H1 (cell line): ENCODE measurements around the gene PHF14. TPM values are rescaled to one million over a fixed set of nuclear protein-coding genes. Genes with fewer than 3 reads are reported as not detected.

Experiments used
- CTCF ChIA-PET: fragments of 300-600 bp; sonication (Branson Sonifier 250); formaldehyde crosslinking; loops from one replicate; lab custom pipeline; 2021; ENCODE audit not compliant: partially characterized antibody; lab: Charles Lee
- POLR2A ChIA-PET: fragments of 300-600 bp; sonication (Branson Sonifier 250); formaldehyde crosslinking; loops from one replicate; lab custom pipeline; 2021; ENCODE audit warnings: inconsistent platforms; ENCODE audit not compliant: partially characterized antibody; lab: Charles Lee
- DNase-seq, 2 experiments: peaks; one replicate each; pipeline versions ENCODE4 v3.0.0 to v3.0.0-alpha.2; 2010 to 2022; ENCODE audit warnings: low spot score in 2 of 2, low read depth in 1 of 2, mixed read lengths in 1 of 2
- FAIRE-seq: peaks from 2 replicates; lab custom pipeline; 2011; peaks lifted over from hg19 to GRCh38; lab: Jason Lieb, UNC
- H2AFZ ChIP-seq: 2 replicates; pipeline ENCODE4 v1.8.1; 2012; ENCODE audit warnings: low read length, inconsistent platforms
- H2AK5ac ChIP-seq: 2 replicates; pipeline ENCODE4 v1.6.1; 2013; ENCODE audit warnings: low read depth, low read length
- H2BK120ac ChIP-seq: replicated peaks from 2 replicates; pipeline ENCODE3; 2013; ENCODE audit warnings: low read depth, low read length, inconsistent platforms
- H2BK12ac ChIP-seq: 2 replicates; pipeline ENCODE4 v1.6.1; 2013; ENCODE audit warnings: low read depth, low read length
- H2BK15ac ChIP-seq: 2 replicates; pipeline ENCODE4 v1.6.1; 2013; ENCODE audit warnings: low read length
- H2BK20ac ChIP-seq: 2 replicates; pipeline ENCODE4 v1.6.1; 2013; ENCODE audit warnings: low read length
- H2BK5ac ChIP-seq: 2 replicates; pipeline ENCODE4 v1.6.1; 2013; ENCODE audit warnings: low read depth, low read length
- H3K14ac ChIP-seq: 2 replicates; pipeline ENCODE4 v1.6.1; 2013; ENCODE audit warnings: inconsistent platforms; ENCODE audit not compliant: insufficient read length
- H3K18ac ChIP-seq: 2 replicates; pipeline ENCODE4 v1.6.1; 2013; ENCODE audit warnings: low read length; ENCODE audit errors: extremely low read depth
- H3K23ac ChIP-seq: 2 replicates; pipeline ENCODE4 v1.6.1; 2013; ENCODE audit warnings: inconsistent platforms; ENCODE audit not compliant: insufficient read length
- H3K23me2 ChIP-seq: 2 replicates; pipeline ENCODE4 v1.6.1; 2013; ENCODE audit warnings: low read depth, low read length
- H3K27ac ChIP-seq: 2 replicates; pipeline ENCODE4 v1.6.1; 2011; ENCODE audit warnings: low read depth, low read length, inconsistent platforms
- H3K27me3 ChIP-seq, 4 experiments: replicated peaks in 1 of 4; 1 replicate in 1 of 4; 2 replicates in 3 of 4; pipeline versions ENCODE4 v1.6.1 to v1.8.1; 2011 to 2013; ENCODE audit warnings: low read length in 3 of 4, mild to moderate bottlenecking in 3 of 4, inconsistent platforms in 2 of 4, mixed read lengths in 2 of 4, moderate library complexity in 1 of 4; ENCODE audit not compliant: control insufficient read depth in 3 of 4, insufficient read depth in 3 of 4; ENCODE audit errors: extremely low read depth in 1 of 4
- H3K36me3 ChIP-seq, 4 experiments: 2 replicates each; pipeline versions ENCODE4 v1.6.1 to v1.8.1; 2011 to 2013; ENCODE audit warnings: mild to moderate bottlenecking in 4 of 4, low read length in 3 of 4, moderate library complexity in 2 of 4, control low read depth in 1 of 4, inconsistent platforms in 1 of 4; ENCODE audit not compliant: insufficient read depth in 4 of 4, control insufficient read depth in 2 of 4
- H3K4ac ChIP-seq: replicated peaks from 2 replicates; pipeline ENCODE3; 2013; ENCODE audit warnings: low read length, low read depth, mixed read lengths, inconsistent platforms; ENCODE audit not compliant: insufficient read length
- H3K4me1 ChIP-seq, 4 experiments: replicated peaks in 1 of 4; 1 replicate in 1 of 4; 2 replicates in 3 of 4; pipeline versions ENCODE4 v1.6.1 to v1.8.1; 2011 to 2013; ENCODE audit warnings: low read length in 3 of 4, inconsistent platforms in 2 of 4, mixed read lengths in 1 of 4; ENCODE audit not compliant: insufficient read depth in 4 of 4, control insufficient read depth in 3 of 4
- H3K4me2 ChIP-seq, 2 experiments: 2 replicates each; pipeline versions ENCODE4 v1.6.1 to v1.8.1; 2011 to 2013; ENCODE audit warnings: low read depth in 2 of 2, low read length in 2 of 2, control low read depth in 1 of 2, inconsistent platforms in 1 of 2, mild to moderate bottlenecking in 1 of 2; ENCODE audit not compliant: insufficient read depth in 1 of 2
- H3K4me3 ChIP-seq, 4 experiments: fragments of 200-600, 300-600 bp in 1 of 4; sonication (generic), shearing (Covaris generic), sonication (Bioruptor Twin) in 1 of 4; 2 replicates each; pipeline versions ENCODE4 v1.5.1 to v1.8.1; 2011 to 2016; ENCODE audit warnings: low read length in 4 of 4, low read depth in 3 of 4, control low read depth in 2 of 4, inconsistent platforms in 2 of 4, mild to moderate bottlenecking in 2 of 4, mixed read lengths in 1 of 4, moderate library complexity in 1 of 4; ENCODE audit not compliant: insufficient read depth in 2 of 4; ENCODE audit errors: extremely low read depth in 1 of 4
- H3K56ac ChIP-seq: replicated peaks from 2 replicates; pipeline ENCODE3; 2013; ENCODE audit warnings: low read depth, mild to moderate bottlenecking, mixed read lengths, low read length, inconsistent platforms; ENCODE audit not compliant: insufficient read length
- H3K79me1 ChIP-seq: 2 replicates; pipeline ENCODE4 v1.6.1; 2013; ENCODE audit warnings: low read depth, low read length, control low read depth
- H3K79me2 ChIP-seq, 2 experiments: 2 replicates each; pipeline versions ENCODE4 v1.6.1 to v1.8.1; 2012 to 2013; ENCODE audit warnings: low read length in 2 of 2, mild to moderate bottlenecking in 2 of 2, inconsistent platforms in 1 of 2; ENCODE audit not compliant: insufficient read depth in 2 of 2, control insufficient read depth in 1 of 2
- H3K9ac ChIP-seq, 4 experiments: replicated peaks in 1 of 4; 1 replicate in 1 of 4; 2 replicates in 3 of 4; pipeline versions ENCODE4 v1.6.1 to v1.8.1; 2011 to 2013; ENCODE audit warnings: low read depth in 3 of 4, low read length in 3 of 4, control low read depth in 2 of 4, mild to moderate bottlenecking in 2 of 4, moderate library complexity in 2 of 4, inconsistent platforms in 1 of 4; ENCODE audit errors: extremely low read depth in 1 of 4
- H3K9me3 ChIP-seq, 2 experiments: 2 replicates each; pipeline versions ENCODE4 v1.6.1 to v1.8.1; 2012 to 2013; ENCODE audit warnings: mild to moderate bottlenecking in 2 of 2, moderate library complexity in 2 of 2, control low read depth in 1 of 2, inconsistent platforms in 1 of 2, low read depth in 1 of 2, low read length in 1 of 2, mixed read lengths in 1 of 2; ENCODE audit not compliant: insufficient read depth in 2 of 2
- H4K20me1 ChIP-seq, 2 experiments: replicated peaks in 1 of 2; 2 replicates each; pipeline versions ENCODE3 to v1.8.1; 2011 to 2013; ENCODE audit warnings: inconsistent platforms in 2 of 2, low read length in 2 of 2, mild to moderate bottlenecking in 1 of 2; ENCODE audit not compliant: insufficient read depth in 2 of 2, control insufficient read depth in 1 of 2
- H4K5ac ChIP-seq: 2 replicates; pipeline ENCODE4 v1.6.1; 2013; ENCODE audit warnings: low read length, low read depth, mixed read lengths, inconsistent platforms; ENCODE audit not compliant: insufficient read length
- H4K8ac ChIP-seq: 2 replicates; pipeline ENCODE4 v1.8.0; 2013; ENCODE audit warnings: mild to moderate bottlenecking, moderate library complexity, low read length, inconsistent platforms; ENCODE audit not compliant: insufficient read depth; ENCODE audit errors: extremely low read depth
- H4K91ac ChIP-seq: replicated peaks from 2 replicates; pipeline ENCODE3; 2013; ENCODE audit warnings: low read length, mixed read lengths, inconsistent platforms; ENCODE audit not compliant: insufficient read length
- PHF8 ChIP-seq: fragments of 200-600 bp; sonication (generic); conservative IDR thresholded peaks from 2 replicates; pipeline ENCODE4 v1.7.1; 2012; ENCODE audit warnings: low read depth, mild to moderate bottlenecking, inconsistent platforms, low read length, moderate library complexity
- POLR2A ChIP-seq, 2 experiments: IDR thresholded peaks; 1 replicate in 1 of 2; 2 replicates in 1 of 2; pipeline ENCODE4 v1.6.1; 2011; ENCODE audit warnings: low read depth in 2 of 2, low read length in 2 of 2, mild to moderate bottlenecking in 2 of 2; ENCODE audit errors: control extremely low read depth in 1 of 2
- SRF ChIP-seq: IDR thresholded peaks from 2 replicates; pipeline ENCODE4 v1.6.1; 2011; ENCODE audit warnings: mild to moderate bottlenecking, low read depth, low read length, moderate library complexity
- WGBS, 2 experiments: shearing (Covaris generic) in 1 of 2; methylation state at CpG; one replicate each; pipeline versions ENCODE4 v1.1.6 to v1.1.7; 2013 to 2015; ENCODE audit warnings: low lambda C conversion rate in 2 of 2, mixed read lengths in 2 of 2, inconsistent platforms in 1 of 2, low coverage in 1 of 2, missing lambda C conversion rate in 1 of 2; ENCODE audit not compliant: insufficient replicate concordance in 2 of 2, insufficient coverage in 1 of 2, insufficient read length in 1 of 2; ENCODE audit errors: extremely low coverage in 1 of 2, missing lambda C conversion rate in 1 of 2; 5-methylcytosine and 5-hydroxymethylcytosine counted together
- polyA plus RNA-seq, 7 experiments: library from polyadenylated mRNA; depleted of rRNA in 3 of 7; stranded (reverse) in 5 of 7; unstranded in 2 of 7; fragments of >200 nt in 5 of 7; fragments of 200-250 nt in 2 of 7; gene quantifications; 1 replicate in 5 of 7; 2 replicates in 1 of 7; 4 replicates in 1 of 7; pipeline versions ENCODE4 v1.2.1 to v1.2.3, GENCODE V29; 2011 to 2013; ENCODE audit warnings: missing spikeins in 2 of 7, mixed read lengths in 2 of 7
- total RNA-seq: library from RNA; stranded (reverse); fragmentation: NEBNext Ultra II Directional; extraction: Animal tissue kit (Norgen Biotek cat#: 25700); gene quantifications from 2 replicates; pipeline ENCODE4 v1.2.1, GENCODE V29; 2021

PHF14 gene
- total and polyA plus RNA-seq, 2 of the 8 experiments (the other 6 are each of a cell fraction or from before 2014, with no cell fraction given) = 17.9 to 70.6 TPM

DNA sequence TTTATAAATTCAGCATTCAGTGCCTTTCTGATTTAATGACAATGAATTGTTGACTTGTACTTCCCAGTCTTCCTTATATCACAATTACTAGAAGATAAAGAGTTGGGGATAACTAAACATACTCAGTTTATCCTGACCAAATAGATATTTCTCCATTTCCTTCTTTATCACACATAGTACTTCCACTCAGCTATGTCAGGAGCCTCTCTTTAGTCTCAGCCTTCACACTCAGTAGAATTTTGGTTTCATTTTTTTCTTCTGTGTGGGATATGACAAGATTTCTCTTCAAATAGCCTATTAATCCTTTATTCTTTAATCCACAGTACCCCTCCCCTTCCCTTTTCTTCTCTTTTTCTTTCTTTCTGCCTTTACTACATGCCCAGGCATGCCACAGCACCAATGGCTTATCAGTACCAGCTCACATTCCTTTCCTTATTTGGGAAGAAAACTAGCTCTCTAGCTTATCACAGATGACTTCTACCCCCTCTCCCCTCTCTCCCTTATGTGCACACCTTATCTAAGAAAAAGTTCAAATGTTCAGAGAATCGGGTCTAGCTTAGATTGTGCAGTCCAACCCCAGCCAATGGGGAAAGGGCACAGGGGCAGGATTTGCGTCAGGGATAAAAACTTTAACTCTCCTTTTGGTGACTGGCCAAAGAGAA lies 109.0 kb downstream of the PHF14 start:
- Histone ChIP-seq H3K4me3 (no peak overlapping the region), H3K9ac (peak overlapping the region in 2 of 4 experiments; percentile 39 to 50; a peak in 3 of 7 replicates)
- POLR2A ChIA-PET = interaction anchor here (0.6 to 1.7 kb wide), 4 partner anchors 9 to 143 kb away, joined by 3 to 6 read pairs (median 4); a partner anchor contains a TSS

More for the DNA sequence above, 109.0 kb downstream of the PHF14 start:
- Histone ChIP-seq H3K4me1 (peaks cover 0 to 4% (median 4%) of the 10 kb centered on the region in 4 experiments; a peak in 3 of 7 replicates), H3K79me2 (no peaks in the 10 kb centered on the region), H3K23me2 (no peaks in the 10 kb centered on the region), H2BK5ac (peak overlapping the region; percentile 87; the same call in 1 of the 2 replicates), H4K20me1 (no peaks in the 10 kb centered on the region), H2AFZ (no peak overlapping the region), H3K4ac (no peak overlapping the region), H2BK12ac (no peak overlapping the region), H2BK120ac (no peak overlapping the region), H4K5ac (peak overlapping the region; percentile 10), H2BK15ac (no peak overlapping the region), H2BK20ac (peak overlapping the region; percentile 44; the same call in 1 of the 2 replicates), H3K27ac (peak overlapping the region; percentile 85), H3K56ac (no peak overlapping the region), H4K91ac (no peak overlapping the region), H3K4me2 (no peak overlapping the region), H3K14ac (no peak overlapping the region), H4K8ac (no peak overlapping the region), H3K9me3 (no peaks in the 10 kb centered on the region), H3K23ac (no peak overlapping the region), H3K79me1 (no peaks in the 10 kb centered on the region), H3K27me3 (no peaks in the 10 kb centered on the region), H3K36me3 (peaks cover 0 to 7% (median 0%) of the 10 kb centered on the region in 4 experiments; a peak in 1 of 8 replicates), H3K18ac (no peak overlapping the region), H2AK5ac (no peak overlapping the region; the same call in 1 of the 2 replicates)
- FAIRE-seq (peak; percentile 74), DNase-seq (no peak)
- TF ChIP-seq POLR2A (IDR thresholded peaks at IDR 0.05; ENCODE audit: control extremely low read depth in 1 of 2, low read depth in 2 of 2, low read length in 2 of 2) (peak in 1 of 2 experiments; percentile 34; a peak in 1 of 3 replicates), SRF (peak; percentile 98), PHF8 (no peak)
- CTCF ChIA-PET = interaction anchor here (1.2 kb wide), 1 partner anchor 131 kb away, joined by 3 read pairs; no protein-coding TSS in a partner anchor
- WGBS, 2 experiments = 67% methylated on average over 2 of the region's 2 CpGs; no CpG with 5 or more reads in 1 of the 2 experiments
